Hepatocyte (in vitro differentiated cells): ENCODE results near the gene TDRKH. TPM values are rescaled to one million over a fixed set of nuclear protein-coding genes. Genes with fewer than 3 reads are reported as not detected.

ENCODE experiments used
- DNase-seq: peaks from one replicate; pipeline ENCODE4 v3.0.0-alpha.2; 2016; ENCODE audit warnings: low spot score
- H2AFZ ChIP-seq: fragments of 200-600 bp; sonication (generic); 2 replicates; pipeline ENCODE4 v1.6.0; 2016; ENCODE audit warnings: antibody characterized with exemption, mild to moderate bottlenecking
- H3K27ac ChIP-seq: fragments of 200-600 bp; sonication (generic); 2 replicates; pipeline ENCODE4 v1.5.1; 2016; ENCODE audit warnings: mild to moderate bottlenecking
- H3K27me3 ChIP-seq: fragments of 200-600 bp; sonication (generic); 2 replicates; pipeline ENCODE4 v1.6.1; 2016
- H3K36me3 ChIP-seq: fragments of 200-600 bp; sonication (generic); replicated peaks from 2 replicates; pipeline ENCODE4 v1.5.1; 2016; ENCODE audit warnings: low read depth; ENCODE audit not compliant: insufficient read depth
- H3K4me1 ChIP-seq: fragments of 200-600 bp; sonication (generic); 2 replicates; pipeline ENCODE4 v1.5.1; 2016; ENCODE audit warnings: mild to moderate bottlenecking, moderate library complexity; ENCODE audit not compliant: insufficient read depth
- H3K4me2 ChIP-seq: fragments of 200-600 bp; sonication (generic); 2 replicates; pipeline ENCODE4 v1.6.0; 2016
- H3K4me3 ChIP-seq: fragments of 200-600 bp; sonication (generic); 2 replicates; pipeline ENCODE4 v1.5.1; 2016; ENCODE audit warnings: mild to moderate bottlenecking
- H3K79me2 ChIP-seq: fragments of 200-600 bp; sonication (generic); 2 replicates; pipeline ENCODE4 v1.6.0; 2017; ENCODE audit warnings: mild to moderate bottlenecking
- H3K9me2 ChIP-seq: fragments of 200-600 bp; sonication (generic); replicated peaks from 2 replicates; pipeline ENCODE4 v1.6.0; 2017; ENCODE audit warnings: mild to moderate bottlenecking; ENCODE audit not compliant: insufficient read depth
- H3K9me3 ChIP-seq: fragments of 200-600 bp; sonication (generic); 2 replicates; pipeline ENCODE4 v1.5.1; 2016; ENCODE audit warnings: low read depth, mild to moderate bottlenecking
- H4K20me1 ChIP-seq: fragments of 200-600 bp; sonication (generic); 2 replicates; pipeline ENCODE4 v1.6.0; 2016; ENCODE audit warnings: mild to moderate bottlenecking; ENCODE audit not compliant: insufficient read depth, poor library complexity, severe bottlenecking
- EZH2 ChIP-seq: fragments of 200-600 bp; sonication (generic); IDR thresholded peaks from 2 replicates; pipeline ENCODE4 v1.6.1; 2016; ENCODE audit warnings: antibody characterized with exemption, mild to moderate bottlenecking, borderline replicate concordance
- EZH2phosphoT487 ChIP-seq: fragments of 200-600 bp; sonication (generic); IDR thresholded peaks from one replicate; pipeline ENCODE4 v1.6.1; 2018; ENCODE audit warnings: antibody characterized with exemption, mild to moderate bottlenecking, low read depth, moderate library complexity; ENCODE audit not compliant: unreplicated experiment, severe bottlenecking
- whole genome bisulfite sequencing: methylation state at CpG from one replicate; pipeline ENCODE4 v1.1.6; 2016; ENCODE audit warnings: low lambda C conversion rate; ENCODE audit errors: missing lambda C conversion rate; 5-methylcytosine and 5-hydroxymethylcytosine counted together
- polyA plus RNA-seq: library from polyadenylated mRNA; unstranded; fragments of >200 nt; fragmentation: Nextera tagmentation; extraction: Ambion mirVana; gene quantifications from 2 replicates; pipeline ENCODE4 v1.2.1, GENCODE V29; 2016
- total RNA-seq: library from RNA; depleted of rRNA; stranded (reverse); fragments of >200 nt; gene quantifications from 2 replicates; pipeline ENCODE4 v1.2.3, GENCODE V29; 2014
- TF ChIP-seq, protein P1 (sequence below): fragments of 200-600 bp; sonication (generic); IDR thresholded peaks from 2 replicates; pipeline ENCODE4 v1.5.1; 2016; ENCODE audit warnings: antibody characterized with exemption, mild to moderate bottlenecking; ENCODE audit not compliant: poor library complexity

Gene TDRKH
- total and polyA plus RNA-seq, 2 experiments from 2014 or later, result 1.8 to 3.4 TPM

GRCh38 chr1:151827853-151828252 lies 37.6 kb upstream of the TDRKH start:
- H3K4me2 ChIP-seq, result no peak overlapping the region

DNA sequence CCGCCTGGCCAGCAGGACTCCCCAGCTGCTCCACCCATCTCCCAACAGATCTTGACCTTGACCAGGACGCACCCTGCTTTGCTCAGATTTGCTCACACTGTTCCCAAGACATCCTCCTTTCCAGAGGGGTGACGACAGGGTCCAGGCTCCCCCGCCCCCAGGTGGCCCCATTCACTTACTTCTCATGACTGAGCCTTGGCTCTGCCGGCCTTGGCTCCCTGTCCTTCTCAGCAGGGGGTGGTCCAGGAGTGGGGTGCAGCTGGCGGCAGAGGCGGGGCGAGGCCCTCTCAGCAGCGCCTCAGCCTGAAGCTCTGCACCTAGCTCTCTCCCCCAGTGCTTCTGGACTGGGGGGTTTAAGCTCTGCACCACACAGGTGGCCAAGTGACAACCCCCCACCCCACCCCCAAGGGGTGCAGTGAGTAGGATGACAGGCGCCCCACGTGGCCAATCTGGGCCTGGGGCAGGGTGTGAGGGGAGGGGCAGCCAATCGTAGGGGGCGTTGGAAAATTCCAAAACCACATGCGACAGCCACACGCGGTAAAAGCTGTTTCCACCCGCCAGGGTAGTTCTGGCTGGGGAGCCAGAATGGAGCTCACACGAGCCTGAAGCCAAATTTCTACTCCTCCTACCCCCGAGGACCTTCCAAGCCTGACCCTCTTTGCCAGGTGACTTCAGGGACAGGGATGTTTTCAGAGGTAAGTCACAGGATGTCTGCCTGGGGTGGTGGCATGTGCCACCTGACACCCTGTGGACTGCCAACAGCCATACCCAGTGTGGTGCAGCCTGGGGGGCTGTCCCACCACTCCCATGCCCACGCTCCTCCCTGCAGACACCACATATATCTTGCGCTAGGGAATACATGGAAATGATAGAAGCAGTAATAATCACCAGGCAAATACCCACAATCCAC lies 35.7 kb upstream of the TDRKH start:
- 61% methylated on average over 18 of the region's 21 CpGs for WGBS
- no peaks in the 10 kb centered on the region for H4K20me1 ChIP-seq
- no peaks in the 10 kb centered on the region for H3K4me1 ChIP-seq
- H3K27ac ChIP-seq, result no peak overlapping the region
- no peaks in the 10 kb centered on the region for H3K9me3 ChIP-seq
- no peaks in the 10 kb centered on the region for H3K79me2 ChIP-seq
- no peaks in the 10 kb centered on the region for H3K9me2 ChIP-seq
- no peak overlapping the region for H3K4me3 ChIP-seq
- no peaks in the 10 kb centered on the region for H3K27me3 ChIP-seq
- TF ChIP-seq EZH2phosphoT487 (no peak), EZH2 (no peak)
- TF ChIP-seq, protein P1, sequence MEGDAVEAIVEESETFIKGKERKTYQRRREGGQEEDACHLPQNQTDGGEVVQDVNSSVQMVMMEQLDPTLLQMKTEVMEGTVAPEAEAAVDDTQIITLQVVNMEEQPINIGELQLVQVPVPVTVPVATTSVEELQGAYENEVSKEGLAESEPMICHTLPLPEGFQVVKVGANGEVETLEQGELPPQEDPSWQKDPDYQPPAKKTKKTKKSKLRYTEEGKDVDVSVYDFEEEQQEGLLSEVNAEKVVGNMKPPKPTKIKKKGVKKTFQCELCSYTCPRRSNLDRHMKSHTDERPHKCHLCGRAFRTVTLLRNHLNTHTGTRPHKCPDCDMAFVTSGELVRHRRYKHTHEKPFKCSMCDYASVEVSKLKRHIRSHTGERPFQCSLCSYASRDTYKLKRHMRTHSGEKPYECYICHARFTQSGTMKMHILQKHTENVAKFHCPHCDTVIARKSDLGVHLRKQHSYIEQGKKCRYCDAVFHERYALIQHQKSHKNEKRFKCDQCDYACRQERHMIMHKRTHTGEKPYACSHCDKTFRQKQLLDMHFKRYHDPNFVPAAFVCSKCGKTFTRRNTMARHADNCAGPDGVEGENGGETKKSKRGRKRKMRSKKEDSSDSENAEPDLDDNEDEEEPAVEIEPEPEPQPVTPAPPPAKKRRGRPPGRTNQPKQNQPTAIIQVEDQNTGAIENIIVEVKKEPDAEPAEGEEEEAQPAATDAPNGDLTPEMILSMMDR, result no peak
- no peak overlapping the region for H3K4me2 ChIP-seq
- DNase-seq, result peak; percentile 38
- H2AFZ ChIP-seq, result no peak overlapping the region
- H3K36me3 ChIP-seq, result no peaks in the 10 kb centered on the region

More at GRCh38 chr1:151827853-151828252, 37.6 kb upstream of the TDRKH start:
- H3K36me3 ChIP-seq, result no peaks in the 10 kb centered on the region
- no peak for DNase-seq
- no peak overlapping the region for H2AFZ ChIP-seq
- H3K4me1 ChIP-seq, result no peaks in the 10 kb centered on the region
- TF ChIP-seq EZH2phosphoT487 (no peak), EZH2 (no peak)
- TF ChIP-seq, protein P1, result no peak
- H4K20me1 ChIP-seq, result no peaks in the 10 kb centered on the region
- no peaks in the 10 kb centered on the region for H3K79me2 ChIP-seq
- no peaks in the 10 kb centered on the region for H3K27me3 ChIP-seq
- H3K9me3 ChIP-seq, result no peaks in the 10 kb centered on the region
- H3K27ac ChIP-seq, result no peak overlapping the region
- H3K9me2 ChIP-seq, result no peaks in the 10 kb centered on the region
- 73% methylated on average over 8 of the region's 9 CpGs for WGBS
- no peak overlapping the region for H3K4me3 ChIP-seq

GRCh38 chr1:151825204-151825603 lies 34.9 kb upstream of the TDRKH start:
- H3K4me2 ChIP-seq, result no peak overlapping the region
- H3K4me3 ChIP-seq, result no peak overlapping the region
- TF ChIP-seq EZH2 (no peak), EZH2phosphoT487 (no peak)
- TF ChIP-seq, protein P1, result no peak
- H3K27me3 ChIP-seq, result no peaks in the 10 kb centered on the region
- H4K20me1 ChIP-seq, result no peaks in the 10 kb centered on the region
- 78% methylated on average over 9 of the region's 9 CpGs for WGBS
- DNase-seq, result no peak
- H3K9me3 ChIP-seq, result no peaks in the 10 kb centered on the region
- H3K4me1 ChIP-seq, result no peaks in the 10 kb centered on the region
- no peaks in the 10 kb centered on the region for H3K79me2 ChIP-seq
- no peak overlapping the region for H2AFZ ChIP-seq
- H3K36me3 ChIP-seq, result no peaks in the 10 kb centered on the region
- no peaks in the 10 kb centered on the region for H3K9me2 ChIP-seq
- H3K27ac ChIP-seq, result no peak overlapping the region
